Skin epidermis (tissue), 12 donors: ENCODE data around the gene KCNV2.
"Not testable (repeated sequence)": the region's sequence is repeated elsewhere in the genome, so short reads cannot be mapped to it uniquely, and the experiment has no call there.

Experiments used
- H3K27ac ChIP-seq, 21 experiments: fragments of 200-600 bp; sonication (generic) in 11 of 21; one replicate each; pipeline ENCODE4 v1.5.0; 2020; ENCODE audit warnings: mild to moderate bottlenecking in 3 of 21, inconsistent platforms in 2 of 21, moderate library complexity in 2 of 21
- H3K4me3 ChIP-seq, 7 experiments: fragments of 200-600 bp; sonication (generic) in 2 of 7; one replicate each; pipeline ENCODE4 v1.5.0; 2020; ENCODE audit warnings: inconsistent platforms in 2 of 7, mild to moderate bottlenecking in 2 of 7, moderate library complexity in 1 of 7

KCNV2 gene

DNA sequence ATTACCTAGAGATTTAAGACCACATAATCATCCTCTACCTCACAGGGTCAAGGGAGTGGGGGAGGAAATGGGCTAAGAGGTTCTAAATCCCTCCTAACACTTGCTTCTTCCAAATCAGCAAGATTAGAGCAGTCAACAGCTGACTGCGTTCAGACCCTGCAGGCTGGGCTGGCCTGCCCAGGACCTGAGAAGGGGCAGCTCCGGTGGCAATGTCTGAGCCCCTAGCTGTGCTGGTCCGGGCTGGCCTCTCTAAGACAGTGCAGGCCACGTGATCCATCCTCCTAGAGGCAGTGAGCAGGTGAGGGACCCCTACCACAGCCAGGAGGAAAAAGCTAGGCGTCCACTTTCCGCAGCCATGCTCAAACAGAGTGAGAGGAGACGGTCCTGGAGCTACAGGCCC, at the start of gene KCNV2:
KCNV2 (plus strand) TSS at position 126 of the 400 bp plus-strand sequence; CDS start at position 356, 230 bp downstream.
- Histone ChIP-seq H3K27ac (no peak within 1 kb of the TSS), H3K4me3 (no peak within 1 kb of the TSS)

DNA sequence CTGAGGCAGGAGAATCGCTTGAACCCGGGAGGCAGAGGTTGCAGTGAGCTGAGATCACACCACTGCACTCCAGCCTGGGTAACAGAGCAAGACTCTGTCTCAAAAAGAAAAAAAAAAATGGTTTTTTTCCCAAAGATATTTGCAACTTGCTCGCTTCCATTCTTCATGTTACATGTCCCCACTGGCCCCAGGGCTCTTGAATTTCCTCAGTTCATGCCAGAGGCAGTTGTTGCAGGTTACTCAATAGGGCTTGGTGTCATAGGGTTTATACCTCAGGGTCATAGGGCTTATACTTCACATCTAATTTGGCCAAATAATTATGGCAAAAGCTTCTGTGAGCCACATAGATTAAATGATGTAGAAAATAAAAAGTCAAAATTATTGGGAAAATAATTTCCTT, 44.1 kb upstream of the KCNV2 start:
- Histone ChIP-seq H3K4me3 (no peak overlapping the region), H3K27ac (no peak overlapping the region)

DNA sequence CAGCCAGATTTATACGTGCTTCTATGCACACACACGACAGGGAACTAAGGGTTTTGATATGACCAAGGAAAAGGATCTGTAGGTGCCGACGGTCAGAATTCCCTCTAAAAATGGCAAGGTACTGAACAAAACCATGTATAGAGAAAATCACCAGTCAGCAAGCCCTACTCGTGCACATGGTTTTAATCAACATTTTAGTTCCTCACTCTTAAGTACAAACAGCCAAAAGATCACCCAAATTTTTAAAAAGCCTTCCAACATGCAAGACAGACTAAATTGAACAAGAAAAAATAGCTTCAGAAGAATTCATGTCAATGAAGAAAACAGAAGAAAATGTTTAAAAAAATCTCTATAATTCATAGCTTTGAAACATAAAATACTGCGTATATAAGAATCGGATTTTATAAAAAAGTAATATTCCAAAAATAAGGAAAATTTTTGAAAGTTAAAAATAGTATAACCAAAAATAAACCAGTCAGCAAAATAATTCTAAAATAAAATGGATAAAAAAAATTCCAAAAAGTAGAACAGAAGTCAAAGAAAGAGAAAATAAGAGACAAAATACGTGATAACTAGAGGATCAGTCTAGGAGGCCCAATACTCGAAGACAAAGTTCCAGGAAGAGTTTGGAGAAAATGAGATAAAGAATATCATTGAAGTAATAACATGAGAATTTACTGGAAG, 43.0 kb upstream of the KCNV2 start:
- H3K4me3 ChIP-seq: no peak overlapping the region
- H3K27ac ChIP-seq: no peak overlapping the region

DNA sequence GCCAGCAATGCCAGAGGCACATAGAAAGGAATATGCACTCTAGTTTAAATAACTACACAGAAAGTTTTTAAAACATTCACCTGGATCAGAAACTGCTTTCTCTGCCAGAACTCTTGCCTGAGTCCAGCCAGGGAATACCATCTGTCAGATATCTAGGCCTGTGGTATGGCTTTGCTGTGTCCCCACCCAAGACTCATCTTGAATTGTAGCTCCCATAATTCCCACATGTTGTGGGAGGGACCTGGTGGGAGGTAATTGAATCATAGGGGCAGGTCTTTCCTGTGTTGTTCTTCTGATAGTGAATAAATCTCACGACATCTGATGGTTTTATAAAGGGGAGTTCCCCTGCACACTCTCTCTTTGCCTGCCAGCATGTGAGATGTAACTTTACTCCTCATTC, 41.5 kb upstream of the KCNV2 start:
- Histone ChIP-seq H3K4me3 (no peak overlapping the region), H3K27ac (no peak overlapping the region)

DNA sequence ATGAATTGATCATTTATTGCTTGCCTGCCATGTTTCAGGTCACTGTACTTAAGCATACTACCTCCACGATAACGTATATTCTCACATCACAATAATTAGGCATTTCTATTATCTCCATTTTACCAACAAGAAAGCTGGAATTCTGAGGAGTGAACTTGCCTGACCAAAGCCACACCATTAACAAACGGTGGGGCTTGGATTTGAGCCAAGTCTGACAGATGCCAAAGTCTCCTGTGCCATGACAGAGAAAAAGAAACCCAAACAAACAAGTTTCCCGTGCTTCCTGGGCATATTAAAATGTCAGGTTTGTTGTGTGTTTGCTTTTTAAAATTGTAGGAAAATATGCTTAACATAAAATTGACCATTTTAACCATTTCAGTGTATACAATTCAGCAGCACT, 40.8 kb upstream of the KCNV2 start:
- H3K4me3 ChIP-seq: no peak overlapping the region
- no peak overlapping the region for H3K27ac ChIP-seq

DNA sequence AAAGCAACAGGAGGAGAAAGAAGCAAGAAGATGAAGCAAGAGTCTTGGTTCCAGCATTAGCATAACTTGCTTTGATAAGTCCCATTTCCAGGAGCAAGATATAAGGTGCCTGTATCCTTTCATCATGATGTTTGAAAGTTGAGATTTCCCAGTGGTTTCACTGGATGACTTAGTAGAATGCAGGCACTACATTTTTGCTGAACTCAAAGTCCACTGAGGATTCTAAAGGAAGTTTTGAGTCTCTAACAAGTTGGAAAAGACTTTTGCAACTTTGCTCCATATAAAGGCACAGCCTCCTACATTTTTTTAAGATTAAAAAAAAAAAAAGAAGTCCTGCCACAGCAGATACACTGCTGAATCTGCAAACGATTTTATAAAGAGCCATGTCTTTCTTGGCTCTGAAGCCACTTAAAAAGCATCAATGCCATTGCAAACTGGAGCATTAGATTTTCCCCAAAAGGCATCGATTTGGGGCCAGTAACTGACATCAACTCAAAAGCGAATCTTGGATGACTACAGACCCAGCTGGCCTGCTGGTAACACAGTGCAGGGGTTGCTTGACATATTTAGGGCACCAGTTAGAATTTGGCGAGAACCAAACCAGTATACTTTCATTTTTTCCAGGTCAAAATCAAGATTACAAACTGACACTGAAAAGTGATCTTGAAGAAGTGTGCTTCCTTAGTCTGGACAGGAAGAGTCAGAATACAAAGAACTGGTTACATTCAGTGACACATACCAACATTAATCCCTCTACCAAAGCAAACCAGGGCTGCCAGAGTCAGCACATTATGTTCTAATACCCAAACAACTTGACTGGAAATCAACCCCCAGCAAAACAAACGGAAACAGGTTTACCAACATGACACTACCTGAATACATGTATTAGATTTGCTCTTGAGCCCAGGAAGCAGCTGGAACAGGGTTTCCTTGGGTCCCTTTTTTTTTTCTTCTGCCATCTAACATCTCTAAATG, 39.1 kb upstream of the KCNV2 start:
- no peak overlapping the region for H3K27ac ChIP-seq
- no peak overlapping the region for H3K4me3 ChIP-seq

DNA sequence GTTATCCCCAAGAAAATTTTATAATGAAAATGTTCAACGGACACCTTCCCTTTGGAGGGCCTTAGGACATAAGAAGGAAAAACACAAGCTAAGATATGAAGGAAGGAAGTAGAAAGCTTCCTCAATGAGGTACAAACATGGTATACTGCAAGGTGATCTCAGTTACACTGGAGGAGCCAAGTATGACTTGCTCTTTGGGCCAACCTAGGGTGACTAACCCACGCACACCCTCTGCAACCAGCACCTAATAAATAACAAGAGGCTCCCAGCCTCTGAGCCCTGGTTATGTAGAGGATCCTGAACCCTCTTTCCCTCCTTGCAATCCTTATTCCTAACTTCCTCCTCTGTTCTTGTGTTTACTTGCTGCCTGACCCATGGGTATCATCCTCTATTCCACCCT, 38.3 kb upstream of the KCNV2 start:
- Histone ChIP-seq H3K4me3 (no peak overlapping the region), H3K27ac (no peak overlapping the region)

DNA sequence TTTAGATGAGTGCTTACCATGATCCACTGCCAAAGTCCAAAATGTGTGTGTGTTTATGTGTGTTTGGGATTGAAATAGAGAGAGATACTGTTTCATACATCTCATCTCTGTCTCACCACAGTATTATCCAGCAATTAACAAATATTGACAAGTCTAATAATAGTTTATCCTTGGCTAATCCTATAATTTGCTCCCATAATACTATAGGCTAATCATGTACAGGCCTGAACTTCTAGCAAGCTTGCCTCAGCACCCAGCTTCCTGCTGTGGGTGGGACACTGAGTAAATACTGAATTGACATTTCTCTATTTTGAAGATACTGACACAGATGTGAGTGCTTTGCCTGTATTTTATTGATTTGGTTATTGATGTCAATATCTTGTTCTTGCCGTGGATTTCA, 35.3 kb upstream of the KCNV2 start:
- H3K4me3 ChIP-seq: no peak overlapping the region
- H3K27ac ChIP-seq: no peak overlapping the region

DNA sequence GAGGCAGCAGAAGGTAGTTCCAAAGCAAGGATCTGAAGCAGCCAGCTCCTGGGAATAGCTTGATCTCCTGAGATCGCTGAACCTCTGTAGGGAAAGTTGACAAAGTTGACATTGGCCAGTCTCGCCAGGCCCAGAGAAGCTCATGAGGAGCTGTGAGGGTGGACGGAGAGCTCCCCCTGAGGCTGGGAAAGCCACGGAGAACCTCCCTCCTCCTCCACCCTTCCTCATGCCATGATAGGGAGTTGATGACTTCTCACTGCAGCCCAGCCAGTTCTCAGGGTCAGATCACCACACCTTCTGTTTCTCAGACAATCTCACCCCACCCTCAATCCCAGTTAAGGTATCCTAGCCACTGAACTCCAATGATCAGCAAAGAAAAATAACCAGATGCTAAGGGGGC, 30.4 kb upstream of the KCNV2 start:
- no peak overlapping the region for H3K27ac ChIP-seq
- no peak overlapping the region for H3K4me3 ChIP-seq

DNA sequence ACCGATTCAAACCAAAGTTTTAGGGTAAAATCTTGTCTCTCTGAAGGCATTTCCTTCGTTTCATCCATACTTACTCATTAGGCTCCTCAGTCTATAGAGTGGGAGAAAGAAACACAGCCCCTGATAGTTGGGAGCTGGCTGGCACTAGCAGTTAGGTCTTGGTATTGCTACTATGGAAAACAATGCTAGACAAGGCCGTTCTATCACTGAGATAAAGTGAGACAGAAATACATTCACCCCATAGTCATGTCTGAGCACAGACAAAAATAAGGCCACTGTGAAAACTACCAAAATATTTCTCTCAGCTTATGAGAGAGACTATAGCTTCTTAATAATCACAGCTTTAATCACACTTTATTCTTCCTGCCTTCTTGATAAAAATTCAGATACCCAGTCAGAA, 28.7 kb upstream of the KCNV2 start:
- H3K27ac ChIP-seq: no peak overlapping the region
- H3K4me3 ChIP-seq: no peak overlapping the region

DNA sequence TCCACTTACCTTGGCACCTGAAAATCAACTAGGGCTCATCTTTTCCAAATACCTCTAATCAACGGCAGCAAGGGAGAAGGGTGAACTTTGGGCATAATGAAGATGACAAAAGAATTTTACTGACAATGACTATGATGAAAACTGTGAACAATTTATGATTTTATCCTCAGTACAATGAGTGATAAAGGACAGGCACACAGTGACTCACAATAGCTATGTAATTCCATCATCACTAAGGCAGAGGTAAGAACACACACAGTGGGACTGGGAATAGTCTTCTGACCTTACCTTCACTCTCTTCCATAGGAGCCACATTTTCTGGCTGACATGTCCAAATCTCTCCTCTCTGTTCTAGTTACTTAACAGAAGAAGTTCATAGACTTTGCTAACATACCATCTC, 26.1 kb upstream of the KCNV2 start:
- Histone ChIP-seq H3K4me3 (no peak overlapping the region), H3K27ac (no peak overlapping the region)

DNA sequence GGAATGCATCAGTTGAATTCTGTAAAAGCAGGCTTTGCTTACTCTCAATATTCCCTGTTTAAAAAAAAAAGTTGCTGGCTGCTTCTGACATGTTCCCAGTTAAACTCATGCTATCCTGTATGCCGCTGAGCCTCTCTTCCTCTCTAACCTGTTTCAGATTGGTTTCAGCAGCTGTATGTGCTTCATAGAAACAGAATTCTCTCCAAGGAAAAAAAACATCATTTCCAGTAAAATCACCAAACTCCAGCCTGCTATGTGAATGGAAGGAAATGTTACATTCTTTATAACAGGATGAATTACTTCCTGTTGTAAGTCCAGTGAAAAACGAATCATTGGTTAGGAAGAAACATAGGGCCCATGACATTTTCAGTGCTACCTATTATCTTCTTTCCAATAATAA, 25.7 kb upstream of the KCNV2 start:
- H3K27ac ChIP-seq: no peak overlapping the region
- no peak overlapping the region for H3K4me3 ChIP-seq

DNA sequence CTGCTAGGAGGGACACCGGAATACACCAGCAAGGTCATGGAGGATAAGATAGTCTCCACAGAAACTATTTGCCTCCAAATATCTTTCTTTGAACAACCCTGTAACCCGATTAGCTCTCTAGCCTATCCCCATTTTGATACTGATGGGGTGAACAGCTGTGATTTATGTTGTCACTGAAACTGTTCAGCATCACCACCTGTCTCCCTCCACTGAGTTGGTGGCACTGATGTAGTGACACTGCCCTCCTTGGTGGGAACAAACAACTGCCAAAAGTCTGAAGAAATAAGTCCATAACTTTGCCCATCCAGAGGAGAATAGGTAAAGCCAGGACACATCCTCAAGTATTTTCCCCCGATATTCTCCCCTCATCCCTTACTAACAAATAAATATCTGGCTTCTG, 24.3 kb upstream of the KCNV2 start:
- no peak overlapping the region for H3K4me3 ChIP-seq

DNA sequence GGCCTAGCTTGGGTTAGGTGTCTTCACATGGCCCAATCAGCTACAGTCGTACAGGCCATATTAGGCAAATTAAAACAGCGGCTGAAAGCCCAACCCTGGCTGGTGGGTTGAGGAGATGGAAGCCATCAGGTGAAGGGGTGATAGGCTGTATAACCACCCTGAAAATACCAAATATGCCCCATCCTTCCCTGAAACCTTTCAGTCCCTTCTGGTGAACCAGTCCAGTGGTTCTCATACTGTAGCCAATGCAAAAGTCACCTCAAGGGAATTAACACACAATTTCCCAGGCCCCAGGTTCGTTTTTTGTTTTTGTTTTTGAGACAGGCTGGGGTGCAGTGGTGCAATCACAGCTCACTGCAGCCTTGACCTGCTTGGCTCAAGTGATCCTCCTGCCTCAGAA, 19.8 kb upstream of the KCNV2 start:
- Histone ChIP-seq H3K4me3 (no peak overlapping the region), H3K27ac (peak overlapping the region in 1 of 21 experiments; percentile 18)

More for the DNA sequence above, 24.3 kb upstream of the KCNV2 start:
- H3K27ac ChIP-seq: no peak overlapping the region

DNA sequence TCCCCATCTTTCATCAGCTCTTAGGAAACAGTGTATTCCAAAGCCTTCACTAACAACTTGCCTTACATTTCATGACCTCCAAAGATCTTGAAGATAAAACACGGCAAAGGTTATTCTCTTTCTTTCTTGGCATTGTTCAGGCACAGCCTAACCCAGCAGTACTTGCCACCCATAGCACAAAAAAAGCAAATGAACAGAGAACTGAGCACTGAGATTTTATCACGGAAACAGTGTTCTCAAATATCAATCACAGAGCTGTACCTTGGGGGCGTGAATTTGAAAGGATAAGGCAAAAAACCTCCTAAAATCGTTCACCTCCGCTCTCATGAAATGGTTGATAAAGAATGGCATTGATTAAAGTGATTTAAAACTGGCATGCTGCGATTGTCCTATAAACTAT, 16.9 kb upstream of the KCNV2 start:
- H3K27ac ChIP-seq: no peak overlapping the region

DNA sequence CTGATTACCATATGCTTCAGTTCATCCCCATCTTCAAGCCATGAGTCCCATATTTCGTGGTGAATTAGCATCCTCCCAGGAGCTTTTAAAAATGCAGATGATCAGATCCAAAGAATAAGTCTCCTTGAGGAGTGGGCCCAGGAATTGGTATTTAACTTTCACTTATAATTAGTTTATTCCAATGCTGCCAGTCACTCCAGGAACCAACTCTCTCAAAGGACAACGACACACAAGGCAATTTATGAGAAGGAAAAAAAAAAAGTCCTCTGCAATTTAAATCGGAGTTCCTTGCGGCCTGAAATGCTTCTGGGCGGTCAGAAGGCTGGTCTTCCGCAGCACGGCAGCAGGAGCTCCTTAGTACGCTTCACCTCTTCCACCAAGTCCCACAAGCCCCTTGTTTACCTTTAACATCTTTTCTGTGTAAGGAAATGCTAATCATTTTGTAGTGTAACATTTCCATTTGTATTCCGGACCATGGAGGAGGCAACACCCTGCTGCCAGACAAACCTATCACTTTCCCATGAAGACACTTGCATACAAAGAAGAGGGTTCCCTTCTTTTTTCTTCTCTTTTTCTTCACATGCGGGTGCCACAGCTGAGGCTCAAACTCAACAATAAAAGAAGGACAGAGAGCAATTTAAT, 16.3 kb upstream of the KCNV2 start:
- H3K27ac ChIP-seq: no peak overlapping the region
- no peak overlapping the region for H3K4me3 ChIP-seq

More for the DNA sequence above, 16.9 kb upstream of the KCNV2 start:
- no peak overlapping the region for H3K4me3 ChIP-seq

DNA sequence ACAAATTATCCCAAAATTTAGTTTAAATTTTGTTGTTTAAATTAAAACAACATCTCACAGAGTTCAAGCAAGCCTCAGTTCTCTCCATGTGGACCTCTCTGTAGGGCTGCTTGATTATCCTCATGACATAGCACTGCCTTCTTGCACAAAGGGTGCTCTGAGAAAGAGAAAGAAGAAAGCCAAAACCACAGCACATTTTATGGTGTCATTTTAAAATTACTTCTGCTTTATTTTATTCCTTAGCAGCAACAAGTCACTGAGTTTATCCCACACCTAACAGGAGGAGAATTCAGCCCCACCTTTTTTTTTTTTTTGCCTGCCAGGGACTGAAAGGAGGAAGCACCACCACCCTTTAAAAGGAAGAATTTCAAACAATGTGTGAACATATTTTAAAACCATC, 12.8 kb upstream of the KCNV2 start:
- no peak overlapping the region for H3K27ac ChIP-seq

DNA sequence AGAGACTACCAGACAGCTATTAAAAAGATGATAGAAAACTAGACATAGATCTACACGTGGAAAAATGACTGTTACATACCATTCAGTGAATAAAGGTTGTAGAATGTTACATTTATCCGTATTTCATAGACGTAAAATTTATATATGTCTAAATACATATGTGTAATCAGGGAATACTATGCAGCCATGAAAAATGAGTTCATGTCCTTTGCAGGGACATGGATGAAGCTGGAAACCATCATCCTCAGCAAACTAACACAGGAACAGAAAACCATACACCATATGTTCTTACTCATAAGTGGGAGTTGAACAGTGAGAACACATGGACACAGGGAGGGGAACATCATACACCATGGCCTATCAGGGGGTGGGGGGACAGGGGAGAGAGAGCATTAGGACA, 10.1 kb upstream of the KCNV2 start:
- not testable (repeated sequence) for H3K27ac ChIP-seq, H3K4me3 ChIP-seq

More for the DNA sequence above, 12.8 kb upstream of the KCNV2 start:
- H3K4me3 ChIP-seq: no peak overlapping the region

DNA sequence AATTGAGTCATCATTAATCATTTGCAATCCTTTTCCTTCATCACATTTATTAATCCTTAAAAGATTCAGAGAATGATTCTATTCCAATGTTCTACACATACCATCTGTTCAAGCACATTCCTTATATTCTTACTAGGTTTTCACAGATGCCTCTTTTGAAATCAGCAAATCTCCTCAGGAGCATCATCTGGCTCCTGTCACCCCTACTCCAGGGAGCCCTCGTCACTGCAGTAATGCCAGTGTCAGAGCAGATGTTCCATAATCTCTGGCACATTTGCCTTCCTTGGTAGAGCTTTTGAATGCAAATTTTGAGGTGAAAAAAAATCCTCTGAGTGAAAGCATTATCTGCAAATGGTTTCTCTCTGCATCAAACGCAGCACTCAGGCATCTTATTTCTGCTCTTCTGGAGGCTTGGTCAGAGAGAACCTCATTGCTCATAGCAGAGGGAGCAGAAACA, 7.6 kb upstream of the KCNV2 start:
- no peak overlapping the region for H3K27ac ChIP-seq
- H3K4me3 ChIP-seq: no peak overlapping the region

DNA sequence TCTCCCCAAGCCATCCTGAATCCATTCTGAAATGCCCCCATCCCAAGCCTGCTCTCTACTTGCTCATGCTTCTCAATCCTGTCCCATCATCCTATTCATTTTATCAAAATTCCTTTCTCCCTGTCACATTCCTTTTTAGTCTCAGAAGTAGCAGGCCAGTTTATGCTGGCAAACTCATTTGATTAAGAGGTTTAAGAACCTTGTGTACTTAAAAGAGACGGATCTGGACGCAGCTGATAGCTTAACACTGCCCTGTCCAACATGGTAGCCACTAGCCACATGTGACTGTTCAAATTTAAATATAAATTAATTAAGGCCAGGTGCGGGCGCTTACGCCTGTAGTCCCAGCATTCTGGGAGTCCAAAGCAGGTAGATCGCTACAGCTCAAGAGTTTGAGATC, 5.6 kb upstream of the KCNV2 start:
- Histone ChIP-seq H3K4me3 (no peak overlapping the region), H3K27ac (no peak overlapping the region)
